ENCODE data around the gene TSPY10.
"Not testable (repeated sequence)": the region's sequence is repeated elsewhere in the genome, so short reads cannot be mapped to it uniquely, and the experiment has no call there.

Gene TSPY10

GRCh38 chrY:9527580-9527979 lies at the start of gene TSPY10:
Gene TSPY10 (plus strand): TSS chrY:9527880. CDS start chrY:9527926, 46 bp downstream.
- not testable (repeated sequence) for DNase-seq

GRCh38 chrY:9486967-9487366 lies 40.7 kb upstream of the TSPY10 start, which contains the start of gene TSPY9:
Gene TSPY9 (plus strand): TSS chrY:9487267. CDS start chrY:9487313, 46 bp downstream.
- not testable (repeated sequence) for DNase-seq

GRCh38 chrY:9504396-9504795 lies 23.3 kb upstream of the TSPY10 start:
- not testable (repeated sequence) for DNase-seq

- not testable (repeated sequence) for DNase-seq
These were observed 11.4 kb upstream of the TSPY10 start for GRCh38 chrY:9516287-9516686.

Data from DMS79 treated with DMSO at 0.1 percent for 48 hours (cell line).